ENCODE results near the gene COPS9.

The COPS9 gene

DNA sequence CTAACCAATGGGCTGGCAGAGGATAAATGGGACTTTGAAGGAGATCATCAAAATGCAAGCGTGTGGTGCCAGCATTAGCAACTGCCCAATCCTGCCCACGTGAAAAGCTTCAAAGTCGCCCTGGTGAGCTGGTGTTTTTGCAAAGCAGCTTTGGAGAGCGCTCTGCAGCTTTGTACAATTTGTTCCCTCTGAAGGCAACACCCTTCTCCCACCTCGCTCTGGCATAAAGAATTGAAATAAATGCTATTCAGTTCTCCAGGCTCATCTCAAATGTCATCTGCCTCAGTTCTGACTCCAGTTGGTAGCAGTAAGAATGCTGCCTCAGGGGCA lies 3.5 kb downstream of the COPS9 start:
- no peak for DNase-seq

DNA sequence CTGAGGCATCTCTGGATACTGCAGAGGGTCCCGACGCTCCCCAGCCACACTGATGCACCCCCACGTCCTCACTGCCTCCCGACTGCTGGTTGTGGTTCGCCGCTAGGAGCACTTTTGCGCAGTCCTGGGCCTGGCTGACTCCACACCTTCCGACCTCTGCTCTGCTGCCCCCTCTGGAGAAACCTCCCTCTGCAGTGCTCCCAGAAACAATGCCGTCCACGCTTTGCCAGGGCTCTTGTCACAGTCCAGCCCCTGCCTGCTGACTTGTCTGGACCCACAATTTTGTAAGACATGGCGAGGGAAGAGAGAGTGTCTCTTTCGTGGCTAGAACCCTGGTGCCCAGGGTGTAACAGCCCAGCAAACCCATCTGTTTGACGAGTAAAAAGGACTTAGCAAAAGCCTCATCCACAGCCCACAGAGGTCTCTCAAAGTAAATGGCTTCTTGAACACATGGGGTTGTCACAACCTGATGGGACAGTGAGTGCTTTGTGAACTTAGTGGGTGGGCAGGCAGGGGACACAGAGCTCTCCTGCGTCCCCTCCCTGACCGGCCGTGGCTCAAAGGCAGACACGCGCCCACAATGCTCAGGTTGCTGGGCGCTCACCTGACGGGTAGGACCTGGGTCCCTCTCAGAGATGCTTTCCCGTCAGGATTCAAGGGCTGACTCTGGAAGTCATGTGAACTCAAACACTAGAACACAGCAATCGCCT lies 4.0 kb downstream of the COPS9 start:
- DNase-seq, result no peak

DNA sequence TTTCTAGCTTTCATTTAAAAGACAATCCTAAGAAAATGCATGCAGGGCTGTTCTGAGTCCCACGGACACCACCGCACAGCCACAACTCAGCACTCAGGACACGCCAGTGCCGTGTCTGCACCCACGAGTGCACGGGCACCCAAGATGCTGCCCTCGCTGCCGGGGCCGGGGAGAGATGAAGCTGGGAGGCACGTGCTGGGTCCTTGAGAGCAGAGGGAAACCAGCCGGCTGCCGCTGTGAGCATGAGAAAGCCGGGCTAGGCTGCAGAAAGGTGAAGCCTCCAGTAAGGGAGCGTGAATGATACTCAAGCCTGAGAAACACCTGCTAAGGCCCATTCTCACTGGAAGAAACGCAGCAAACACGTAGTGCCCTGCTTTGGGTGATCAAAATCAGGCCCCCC lies 4.8 kb downstream of the COPS9 start:
- no peak for DNase-seq

DNA sequence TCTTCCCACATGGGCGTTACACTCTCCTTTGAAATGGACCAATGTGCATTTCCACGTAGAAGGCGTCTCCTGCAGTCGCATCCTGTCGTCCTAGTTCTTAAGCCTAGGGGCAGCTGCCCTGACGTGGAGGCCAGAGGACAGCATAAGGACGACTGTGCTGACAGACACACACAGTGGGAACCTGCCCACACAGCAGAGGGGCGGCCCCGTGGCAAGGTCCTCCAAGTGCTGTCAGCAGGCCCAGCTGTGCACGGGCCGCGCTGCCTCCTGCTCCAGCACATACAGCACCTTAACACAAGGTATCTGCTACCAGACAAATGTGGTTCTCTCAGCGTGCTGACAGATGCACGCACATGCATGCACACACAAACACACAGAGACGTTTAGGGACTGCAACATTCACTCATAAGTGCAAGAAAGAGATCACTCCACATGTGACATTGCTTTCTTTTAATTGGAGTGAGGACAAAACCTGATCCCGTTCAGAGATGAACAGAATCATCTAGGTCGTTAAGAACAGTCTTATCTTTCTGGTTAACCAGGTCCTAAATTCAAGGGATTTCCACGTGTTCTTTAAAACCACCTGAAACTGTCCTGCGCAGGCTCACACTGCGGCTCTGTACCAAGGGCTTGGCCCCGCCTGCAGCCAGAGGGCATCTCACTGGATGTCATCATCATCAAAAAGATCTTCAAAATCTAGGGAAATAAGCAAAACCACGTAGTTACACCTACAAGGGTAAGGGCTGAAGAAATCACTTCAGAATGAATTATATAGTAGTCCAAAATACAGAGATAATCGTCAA lies 5.5 kb downstream of the COPS9 start:
- no peak for DNase-seq

DNA sequence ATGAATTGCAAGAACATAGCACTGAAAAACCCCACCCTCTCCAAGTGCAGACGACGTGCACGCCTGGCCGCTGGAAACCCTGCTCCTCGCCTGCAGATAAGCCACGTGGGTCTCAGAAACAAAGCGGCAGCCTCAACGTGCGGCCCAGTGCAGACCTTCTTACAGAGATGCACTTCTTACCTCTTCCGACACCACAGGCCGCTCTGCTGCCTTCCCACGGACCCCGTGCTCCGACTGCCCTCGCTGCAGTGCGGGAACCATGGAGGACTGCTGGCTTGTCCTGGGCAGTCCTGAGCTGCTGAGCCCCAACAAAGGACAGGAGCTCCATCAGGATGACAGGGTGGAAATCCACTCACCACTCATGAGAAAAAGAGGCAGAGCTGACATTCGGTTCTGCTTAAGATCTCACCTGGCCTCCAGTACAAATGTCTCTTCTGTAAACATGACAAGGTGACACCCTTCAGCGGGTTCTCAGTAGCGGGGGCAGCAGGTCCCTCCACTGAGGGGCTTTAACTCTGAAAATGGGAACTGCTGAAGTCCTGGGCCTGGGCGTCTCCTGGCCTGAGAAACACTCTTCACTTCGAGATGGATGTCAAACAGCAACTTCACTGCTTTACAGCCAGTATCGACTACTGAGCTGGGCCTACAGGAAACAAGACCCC lies 6.2 kb downstream of the COPS9 start:
- DNase-seq, result no peak

DNA sequence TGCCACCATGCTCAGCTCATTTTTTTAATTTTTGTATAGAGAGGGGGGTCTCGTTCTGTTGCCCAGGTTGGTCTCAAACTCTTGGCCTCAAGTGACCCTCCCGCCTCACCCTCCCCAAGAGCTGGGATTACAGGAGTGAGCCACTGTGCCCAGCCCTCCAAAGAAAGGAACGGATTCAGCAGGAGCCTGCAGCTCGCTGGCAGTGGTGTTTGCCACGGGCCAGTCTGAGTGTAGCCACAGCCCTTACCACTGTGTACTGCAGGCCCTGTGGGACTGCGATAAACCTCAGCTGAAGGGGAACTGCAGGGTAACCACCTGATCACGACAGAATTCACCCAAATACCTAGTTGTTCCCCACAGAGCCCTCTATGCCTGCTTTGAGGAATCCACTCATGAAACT lies 6.8 kb downstream of the COPS9 start:
- no peak for DNase-seq

DNA sequence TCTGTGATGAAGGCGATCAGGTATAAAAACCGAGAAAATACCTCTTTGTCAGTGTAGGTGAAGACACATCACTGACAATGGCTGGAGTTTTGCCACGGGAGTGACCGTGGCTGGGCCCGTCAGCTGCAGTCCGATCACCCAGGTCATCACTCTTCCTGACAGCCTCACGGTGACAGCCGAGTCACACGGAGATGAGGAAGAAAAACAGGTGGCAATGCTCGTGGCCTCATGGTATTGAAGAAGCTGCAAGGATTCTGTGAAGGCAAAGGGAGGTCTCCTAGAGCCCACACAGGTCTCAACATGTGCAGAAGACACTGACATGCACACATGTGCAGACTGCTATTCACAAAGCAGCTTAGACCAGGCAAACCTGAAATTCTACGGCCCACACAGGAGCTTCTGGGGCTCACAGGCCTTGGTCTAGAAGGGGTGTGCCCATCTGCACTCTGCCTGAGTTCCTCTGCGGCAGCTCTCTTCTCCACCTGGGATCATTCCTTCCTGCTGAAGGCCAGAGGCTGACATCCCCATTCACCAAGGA lies 7.4 kb downstream of the COPS9 start:
- DNase-seq, result no peak

DNA sequence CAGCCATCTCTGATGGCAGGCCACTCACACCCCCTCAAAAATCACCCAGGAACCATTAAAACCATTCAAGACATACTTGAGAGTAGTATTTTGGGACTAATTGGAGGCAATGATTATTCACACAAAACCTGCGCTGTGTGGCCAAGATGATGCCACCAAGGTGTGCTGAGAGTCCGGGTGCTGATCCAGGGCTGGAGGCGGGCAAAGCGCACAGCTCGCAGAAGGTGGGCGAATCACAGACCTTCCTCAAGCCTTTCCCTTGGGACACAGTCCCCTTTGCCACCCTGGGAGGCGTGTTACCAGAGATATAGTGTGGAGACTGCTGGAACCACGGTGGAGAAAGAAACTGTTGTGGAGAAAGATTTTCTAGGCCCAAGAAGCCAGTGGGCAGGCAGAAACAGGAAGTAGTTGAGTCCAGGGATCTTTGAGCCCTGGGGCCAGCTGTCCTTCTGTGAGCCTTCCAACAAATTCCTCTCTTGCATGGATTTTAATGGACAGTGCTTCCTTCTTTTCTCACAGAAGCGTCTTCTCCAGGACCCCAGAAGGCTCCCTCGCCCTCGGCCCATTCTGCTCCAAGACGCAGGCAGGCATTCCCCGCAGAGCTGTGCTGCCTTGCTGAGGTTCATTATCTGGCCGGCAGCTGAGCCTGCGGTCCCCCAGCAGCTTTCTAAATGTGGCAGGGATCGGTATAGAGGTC lies 8.0 kb downstream of the COPS9 start:
- DNase-seq, result no peak

DNA sequence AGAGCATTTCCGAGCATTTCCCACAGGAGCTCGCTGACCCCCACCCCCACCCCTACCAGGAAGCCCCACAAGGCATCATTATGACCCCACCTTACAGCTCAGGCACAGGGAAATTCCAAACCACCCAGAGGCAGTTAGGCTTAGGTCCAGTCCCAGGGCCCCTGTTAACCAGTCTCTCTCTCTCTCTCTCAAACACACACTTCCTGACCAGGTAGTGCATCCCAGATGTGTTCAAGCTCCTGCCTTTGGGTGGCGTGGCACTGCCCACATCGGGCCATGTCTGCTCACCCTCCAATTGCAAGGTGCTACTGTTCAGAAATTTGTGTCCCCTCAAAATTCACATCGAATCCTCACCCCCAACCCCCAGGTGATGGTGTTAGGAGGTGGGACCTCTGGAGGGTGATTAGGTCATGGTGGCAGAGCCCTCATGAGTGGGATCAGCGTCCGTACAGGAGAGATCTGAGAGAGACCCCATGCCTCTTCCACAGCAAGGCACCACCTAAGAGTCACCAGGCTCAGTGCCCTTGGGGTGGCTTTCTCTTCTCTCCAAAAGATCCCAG lies 8.8 kb downstream of the COPS9 start:
- DNase-seq, result no peak

DNA sequence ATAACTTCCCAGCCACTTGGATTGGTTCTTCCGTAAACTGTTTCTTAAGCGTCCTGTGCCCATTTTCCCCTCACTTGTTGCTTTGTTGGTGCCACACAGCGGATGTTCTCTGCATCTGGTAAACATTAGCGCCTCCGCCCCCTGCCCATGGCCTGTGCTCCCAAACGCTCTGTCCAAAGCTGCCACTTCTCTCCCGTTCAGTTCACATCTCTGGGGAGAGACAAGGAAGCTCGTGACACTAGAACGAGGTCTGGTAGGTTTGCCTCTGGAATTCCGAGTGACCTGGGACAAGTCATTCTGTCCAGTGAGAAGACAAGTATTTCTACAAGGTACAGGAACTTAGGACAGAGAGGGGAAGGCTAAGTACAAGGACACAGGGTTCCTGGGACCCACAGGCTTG lies 9.4 kb downstream of the COPS9 start:
- no peak for DNase-seq

DNA sequence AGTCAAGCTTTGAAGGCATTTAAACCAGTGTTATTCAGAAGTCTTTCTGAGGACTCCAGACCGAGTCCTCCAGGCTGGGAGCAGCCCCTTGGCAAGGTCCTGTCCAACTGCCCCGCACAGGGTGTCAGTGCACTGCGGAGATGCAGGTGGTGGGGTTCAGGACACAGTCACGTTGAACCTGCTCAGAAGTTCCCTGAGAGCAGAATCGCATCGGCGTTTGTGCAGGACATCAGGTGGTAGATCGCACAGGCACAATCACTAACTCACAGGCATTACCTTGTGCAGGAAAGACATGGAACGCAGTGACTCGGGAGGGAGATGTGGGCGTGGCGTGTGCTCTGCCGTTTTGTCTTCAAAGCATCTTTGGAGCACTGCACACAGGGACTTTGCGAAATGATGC lies 10.4 kb downstream of the COPS9 start:
- no peak for DNase-seq

DNA sequence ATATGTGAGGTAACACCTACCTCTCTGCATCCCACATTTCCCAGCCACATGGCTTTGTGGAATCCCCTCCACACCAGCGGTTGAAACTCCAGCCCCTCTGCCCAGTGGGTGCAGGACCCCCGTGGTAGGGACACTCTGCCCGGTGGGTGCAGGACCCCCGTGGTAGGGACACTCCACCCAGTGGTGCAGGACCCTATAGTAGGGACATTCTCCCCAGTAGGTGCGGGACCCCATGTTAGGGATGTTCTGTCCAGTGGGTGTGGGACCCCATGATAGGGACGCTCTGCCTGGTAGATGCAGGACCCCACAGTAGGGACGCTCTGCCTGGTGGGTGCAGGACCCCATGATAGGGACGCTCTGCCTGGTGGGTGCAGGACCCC lies 11.5 kb downstream of the COPS9 start:
- DNase-seq, result no peak

DNA sequence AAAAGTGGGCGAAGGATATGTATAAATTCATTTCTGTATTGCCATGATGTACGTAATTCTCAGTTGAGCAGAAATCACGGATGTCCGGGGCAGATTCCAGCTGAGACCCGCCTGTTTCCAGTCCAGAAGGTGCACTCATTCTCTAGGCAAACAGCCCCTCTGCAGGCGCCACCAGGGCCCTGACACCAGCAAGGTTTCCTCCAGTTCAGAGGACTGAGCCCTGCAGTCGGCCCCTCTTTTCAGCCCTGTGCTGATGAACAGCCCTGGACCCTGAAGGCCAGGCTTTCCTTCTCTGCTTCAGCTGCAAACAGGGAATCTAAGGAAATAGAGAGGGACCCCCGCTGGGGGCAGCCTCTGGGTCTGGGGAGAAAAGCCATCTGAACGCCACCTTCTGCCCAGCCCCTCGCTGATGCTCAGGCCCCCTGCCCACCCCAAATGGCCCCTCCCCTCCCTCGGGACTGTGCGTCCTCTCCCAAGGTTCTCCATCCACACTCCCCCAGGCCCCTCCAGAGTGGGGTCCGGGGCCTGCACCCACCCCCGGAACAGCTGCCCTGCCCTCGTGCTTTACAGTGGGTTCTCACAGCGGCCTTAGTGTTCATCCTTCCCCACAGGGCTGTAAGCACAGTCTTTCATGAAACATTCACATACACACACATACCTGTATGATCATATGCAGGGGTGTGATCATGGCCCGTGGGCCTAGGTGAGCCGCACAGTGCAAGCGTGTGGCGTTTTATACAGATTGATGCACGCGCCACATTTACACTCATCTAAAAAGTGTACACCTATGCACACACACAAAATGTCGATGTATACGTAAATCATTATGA lies 12.1 kb downstream of the COPS9 start:
- DNase-seq, result no peak

DNA sequence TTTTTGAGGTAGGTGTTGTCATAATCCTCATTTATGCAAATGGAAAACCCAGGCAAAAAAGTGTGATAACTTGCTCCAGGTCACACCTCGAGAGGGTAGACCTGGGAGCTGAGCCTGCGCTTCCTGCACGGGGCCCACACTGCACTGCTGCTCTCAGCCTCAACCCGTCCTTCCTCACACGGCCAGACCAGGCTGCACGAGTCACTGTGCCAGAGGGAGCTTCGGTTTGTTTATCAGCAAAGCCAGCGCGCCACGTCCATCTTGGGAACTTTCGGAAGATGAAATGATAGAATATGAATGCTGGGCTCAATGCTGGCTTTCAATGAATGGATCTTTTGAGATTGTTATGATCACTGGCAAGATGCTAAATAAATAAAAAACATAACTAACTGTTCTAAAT lies 14.4 kb downstream of the COPS9 start:
- no peak for DNase-seq

DNA sequence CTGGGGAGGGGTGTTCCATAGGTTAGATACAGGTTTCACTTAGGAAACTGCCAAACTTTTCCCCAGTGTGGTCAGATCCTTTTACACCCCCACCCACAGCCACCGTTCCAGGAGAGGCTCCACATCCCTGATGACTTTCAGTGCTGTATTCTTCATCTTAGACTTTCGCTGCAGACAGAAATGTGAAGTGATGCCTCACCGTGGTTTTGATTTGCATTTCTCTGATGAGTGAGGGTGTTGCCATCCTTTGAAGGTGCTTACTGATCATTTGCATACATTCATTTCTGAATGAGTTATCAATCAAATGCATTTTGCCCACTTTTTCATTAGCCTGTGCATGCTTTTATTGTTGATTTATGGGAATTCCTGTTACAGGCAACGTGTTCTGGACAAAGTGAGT lies 14.9 kb downstream of the COPS9 start:
- no peak for DNase-seq

DNA sequence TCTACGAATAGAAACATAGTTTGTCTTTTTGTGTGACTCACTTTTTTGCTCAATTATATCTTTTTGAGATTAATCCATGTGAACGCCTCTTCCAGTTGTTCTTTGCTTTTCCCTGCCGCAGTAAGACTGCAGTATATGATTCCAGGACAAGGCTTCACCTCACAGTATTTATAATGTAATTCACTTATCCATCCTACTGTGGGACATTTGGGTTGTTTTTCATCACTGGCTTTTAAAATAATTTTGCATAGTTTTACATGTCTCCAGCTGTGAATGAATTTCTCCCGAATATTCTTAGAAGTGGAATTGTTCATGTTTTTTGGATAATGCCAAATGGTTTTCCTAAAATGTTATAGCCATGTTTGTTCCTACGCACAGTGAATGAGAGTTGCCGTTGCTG lies 21.9 kb downstream of the COPS9 start:
- no peak for DNase-seq

DNA sequence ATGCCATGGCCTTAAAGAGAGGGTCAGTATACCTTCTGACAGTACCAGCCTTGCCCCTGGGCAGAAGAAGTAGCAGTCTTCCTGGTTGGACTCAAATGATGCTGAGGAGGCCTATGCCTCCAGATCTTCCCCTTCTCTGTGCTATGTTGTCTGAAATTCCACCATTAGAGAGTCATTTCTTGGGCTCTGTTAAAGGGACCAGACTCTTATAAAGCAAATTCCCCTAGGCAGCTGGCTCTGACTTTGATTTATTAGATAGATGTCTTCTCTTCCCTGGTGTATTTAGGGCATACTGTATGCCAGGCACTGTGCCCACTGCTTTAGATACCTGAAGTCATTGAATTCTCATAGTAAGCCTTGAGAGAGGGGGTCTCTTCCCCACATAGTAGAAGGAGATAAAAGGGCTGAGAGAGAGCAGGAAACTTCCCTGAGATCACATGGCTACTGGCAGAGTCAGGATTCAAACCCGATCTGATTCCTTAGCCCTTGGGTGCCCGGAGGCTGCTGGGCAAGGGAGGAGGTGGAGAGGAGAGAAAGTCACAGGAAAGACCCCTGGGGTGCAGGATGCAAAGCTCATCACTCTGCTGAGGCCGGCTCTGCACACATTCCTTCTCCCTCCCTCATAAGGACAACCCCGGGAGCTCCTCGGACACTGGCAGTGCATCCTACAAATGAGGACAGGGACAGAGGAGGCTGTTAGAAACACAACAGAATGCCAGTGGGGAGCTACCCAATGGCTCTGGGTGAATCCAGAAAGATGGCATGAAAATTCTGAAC lies 23.0 kb downstream of the COPS9 start:
- no peak for DNase-seq

DNA sequence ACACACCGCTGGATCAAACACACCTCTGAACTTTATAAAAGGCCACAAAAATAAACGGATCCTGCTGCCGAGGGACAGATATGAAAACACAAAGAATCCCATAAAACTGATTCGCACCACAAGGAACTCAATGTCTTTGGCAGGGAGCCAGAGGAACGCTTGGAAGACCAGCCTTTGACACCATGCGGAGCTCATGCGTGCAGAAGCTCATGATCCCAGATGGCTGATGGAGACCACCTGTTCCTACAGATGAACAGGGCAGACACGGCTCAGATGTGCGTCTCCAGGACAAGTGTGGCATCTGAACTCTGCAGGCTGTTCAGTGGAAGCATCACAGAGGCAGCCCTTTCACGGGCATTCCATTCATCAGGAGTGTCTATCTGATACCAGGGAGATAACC lies 24.9 kb downstream of the COPS9 start:
- DNase-seq, result no peak

DNA sequence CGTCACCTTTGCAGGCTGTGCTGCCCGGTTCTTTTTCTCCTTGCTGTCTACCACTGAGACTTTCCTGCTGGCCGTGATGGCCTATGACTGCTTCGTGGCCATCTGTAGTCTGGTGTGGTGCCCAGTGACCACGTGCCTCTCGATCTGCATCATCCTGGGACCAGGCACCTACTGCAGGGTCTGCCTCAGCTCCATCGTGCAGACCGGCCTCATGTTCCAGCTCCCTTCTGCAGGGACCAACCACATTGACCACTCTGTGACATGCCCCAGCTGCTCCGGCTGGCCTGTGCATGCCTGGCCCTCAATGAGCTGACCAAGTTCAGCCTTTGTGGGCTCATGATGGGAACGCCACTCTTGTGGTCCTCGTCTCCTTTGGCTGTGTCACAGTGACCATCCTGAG lies 26.7 kb downstream of the COPS9 start:
- no peak for DNase-seq

DNA sequence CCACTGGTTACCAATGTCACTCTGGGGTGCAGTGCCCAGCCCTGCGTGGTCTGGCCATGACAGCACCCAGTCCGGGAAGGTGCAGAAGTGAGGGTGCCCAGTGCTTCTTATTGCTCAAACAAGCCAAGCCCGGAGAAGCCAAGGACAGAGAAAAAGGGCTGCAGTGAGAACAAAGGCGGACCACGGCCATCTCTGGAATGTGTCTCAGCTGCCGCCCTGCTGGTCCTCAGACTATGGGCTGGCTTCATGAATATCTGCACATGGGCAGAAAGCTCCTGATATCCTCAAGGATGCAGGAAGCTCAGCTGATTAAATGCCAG lies 28.7 kb downstream of the COPS9 start:
- DNase-seq, result no peak

DNA sequence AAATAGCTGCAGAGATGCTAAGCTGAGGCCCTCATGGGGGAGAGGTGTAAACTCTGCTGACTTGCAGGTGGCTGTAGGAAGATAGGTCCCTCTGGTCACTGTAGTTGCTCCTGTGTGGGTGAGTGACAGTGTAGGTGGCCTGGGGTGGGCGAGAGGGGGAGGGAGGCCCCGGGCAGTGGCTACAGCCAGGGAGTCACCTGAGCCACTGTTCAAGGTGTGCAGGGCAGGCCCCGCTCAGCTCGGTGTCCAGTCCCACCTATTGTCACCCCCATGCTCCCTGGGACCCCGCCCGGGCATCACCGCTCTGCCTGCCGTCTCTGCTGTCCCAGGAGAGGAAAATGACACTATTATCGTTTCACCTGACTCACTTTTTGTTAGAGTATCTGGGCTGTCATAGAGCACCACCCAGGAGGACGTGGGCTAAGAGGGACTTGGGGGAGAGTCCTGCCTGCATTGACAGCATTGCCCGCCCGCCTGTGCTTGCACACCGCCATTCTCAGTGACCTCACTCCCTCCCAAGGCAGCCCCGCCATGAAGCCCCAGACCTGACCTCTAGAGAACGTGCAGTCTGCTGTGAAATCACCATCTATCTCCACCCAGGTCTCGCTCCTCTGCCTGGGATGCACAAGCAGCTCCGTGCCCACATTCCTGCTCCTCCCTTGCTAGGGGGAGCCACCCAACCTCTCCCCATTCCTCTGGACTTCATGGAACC lies 29.2 kb downstream of the COPS9 start:
- DNase-seq, result no peak

All from NCI-H1105 (cell line).